Cardiac muscle cell (in vitro differentiated cells and primary cell): ENCODE measurements around the gene NSRP1. TPM values are rescaled to one million over a fixed set of nuclear protein-coding genes. Genes with fewer than 3 reads are reported as not detected.
"Not testable (repeated sequence)": the region's sequence is repeated elsewhere in the genome, so short reads cannot be mapped to it uniquely, and the experiment has no call there.

Experiments used
- DNase-seq, 2 donors: peaks; one replicate each; pipeline versions ENCODE4 v3.0.0 to v3.0.0-alpha.2; 2010 to 2017; ENCODE audit warnings: low read depth in 1 of 2, low spot score in 1 of 2
- H3K27ac ChIP-seq: fragments of 200-600 bp; sonication (generic); 2 replicates; pipeline ENCODE4 v1.5.1; 2016
- H3K27me3 ChIP-seq: fragments of 200-600 bp; sonication (generic); 2 replicates; pipeline ENCODE4 v1.6.0; 2016; ENCODE audit warnings: control low read depth
- H3K36me3 ChIP-seq: fragments of 200-600 bp; sonication (generic); 2 replicates; pipeline ENCODE4 v1.5.1; 2016; ENCODE audit warnings: control low read depth
- H3K4me1 ChIP-seq: fragments of 200-600 bp; sonication (generic); 2 replicates; pipeline ENCODE4 v1.8.1; 2017; ENCODE audit warnings: low read depth, mild to moderate bottlenecking, mixed run types
- H3K4me3 ChIP-seq: fragments of 200-600 bp; sonication (generic); 2 replicates; pipeline ENCODE4 v1.5.1; 2016; ENCODE audit warnings: mild to moderate bottlenecking
- H3K9me3 ChIP-seq: fragments of 200-600 bp; sonication (generic); 2 replicates; pipeline ENCODE4 v1.5.1; 2017; ENCODE audit warnings: low read depth, mild to moderate bottlenecking, control low read depth
- CTCF ChIP-seq: IDR thresholded peaks from 2 replicates; pipeline ENCODE4 v1.5.1; 2012; ENCODE audit warnings: low read depth, mild to moderate bottlenecking, low read length
- polyA plus RNA-seq: library from polyadenylated mRNA; unstranded; fragments of >200 nt; fragmentation: Nextera tagmentation; extraction: Ambion mirVana; gene quantifications from 2 replicates; pipeline ENCODE4 v1.2.1, GENCODE V29; 2016
- total RNA-seq: library from RNA; depleted of rRNA; stranded (reverse); fragments of >200 nt; gene quantifications from 2 replicates; pipeline ENCODE4 v1.2.3, GENCODE V29; 2016

The NSRP1 gene
- total and polyA plus RNA-seq, 2 experiments from 2014 or later = 14.6 to 29.1 TPM

- no peak for DNase-seq
These were observed 3.8 kb upstream of the NSRP1 start for GRCh38 chr17:30112794-30113193.

GRCh38 chr17:30113213-30113612 is 3.4 kb upstream of the NSRP1 start:
- Histone ChIP-seq H3K4me3 (no peak overlapping the region), H3K36me3 (no peaks in the 10 kb centered on the region), H3K27ac (no peak overlapping the region), H3K9me3 (no peaks in the 10 kb centered on the region), H3K4me1 (peaks cover 7% of the 10 kb centered on the region), H3K27me3 (no peaks in the 10 kb centered on the region)
- no peak for TF ChIP-seq CTCF
- no peak for DNase-seq

More at GRCh38 chr17:30112794-30113193, 3.8 kb upstream of the NSRP1 start:
- Histone ChIP-seq H3K4me1 (peaks cover 2% of the 10 kb centered on the region), H3K27me3 (no peaks in the 10 kb centered on the region), H3K4me3 (no peak overlapping the region), H3K27ac (no peak overlapping the region), H3K9me3 (no peaks in the 10 kb centered on the region), H3K36me3 (no peaks in the 10 kb centered on the region)
- no peak for TF ChIP-seq CTCF

DNA sequence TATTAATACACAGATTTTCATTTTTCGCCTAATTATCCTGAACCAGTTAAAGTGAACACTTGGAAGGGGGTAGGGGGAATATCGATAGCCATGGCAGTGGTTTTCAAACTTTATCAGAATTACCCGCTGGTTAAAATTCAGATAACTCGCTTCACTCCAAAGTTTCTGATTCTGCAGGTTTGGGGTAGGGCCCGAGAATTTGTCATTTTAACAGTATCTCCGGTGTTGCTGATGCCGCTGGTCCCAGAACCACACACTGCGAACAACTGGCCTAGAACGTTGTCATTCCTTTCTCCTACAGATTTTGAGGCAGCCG is 313 bp upstream of the NSRP1 start:
- Histone ChIP-seq H3K27ac (peak overlapping the region; percentile 93), H3K36me3 (peaks cover 8% of the 10 kb centered on the region), H3K4me3 (peak overlapping the region; percentile 71), H3K9me3 (no peaks in the 10 kb centered on the region), H3K4me1 (peaks cover 7% of the 10 kb centered on the region), H3K27me3 (no peaks in the 10 kb centered on the region)
- no peak for DNase-seq
- no peak for TF ChIP-seq CTCF

DNA sequence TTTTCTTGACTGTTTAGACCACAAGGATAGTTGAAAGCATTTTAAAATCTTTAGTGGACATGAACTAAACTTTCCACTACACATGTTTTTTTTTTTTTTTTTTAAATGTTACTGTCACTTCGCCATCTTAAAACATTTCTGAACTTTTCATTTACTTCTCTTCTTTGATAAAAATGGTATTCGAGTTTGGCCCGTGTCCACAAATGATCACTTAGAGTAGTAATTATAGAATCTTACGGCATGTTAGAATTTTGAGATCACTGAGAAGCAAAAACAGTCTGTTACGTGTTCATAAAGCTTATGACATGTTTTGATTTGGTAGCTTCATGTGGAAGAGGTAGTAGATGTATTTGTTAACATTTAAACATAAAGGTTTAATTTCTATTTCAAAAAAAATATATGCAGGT is 1.1 kb downstream of the NSRP1 start:
- no peak for TF ChIP-seq CTCF
- peaks cover 8% of the 10 kb centered on the region for H3K36me3 ChIP-seq
- peaks cover 7% of the 10 kb centered on the region for H3K4me1 ChIP-seq
- H3K27me3 ChIP-seq = no peaks in the 10 kb centered on the region
- no peaks in the 10 kb centered on the region for H3K9me3 ChIP-seq
- DNase-seq = peak in 1 of 2 donors; percentile 17
- H3K27ac ChIP-seq = peak overlapping the region; percentile 93
- peak overlapping the region; percentile 71 for H3K4me3 ChIP-seq

DNA sequence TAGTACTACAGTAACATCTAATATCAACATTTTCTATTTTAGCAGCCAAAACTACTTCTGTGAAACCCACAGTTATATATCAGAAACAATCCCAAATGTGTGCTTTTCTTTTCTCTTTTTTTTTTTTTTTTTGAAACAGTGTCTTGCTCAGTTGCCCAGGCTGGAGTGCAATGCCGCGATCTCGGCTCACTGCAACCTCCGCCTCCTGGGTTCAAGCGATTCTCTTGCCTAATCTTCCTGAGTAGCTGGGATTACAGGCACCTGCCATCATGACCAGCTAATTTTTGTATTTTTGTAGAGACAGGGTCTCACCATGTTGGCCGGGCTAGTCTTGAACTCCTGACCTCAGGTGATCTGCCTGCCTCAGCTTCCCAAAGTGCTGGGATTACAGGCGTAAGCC is 2.0 kb downstream of the NSRP1 start:
- not testable (repeated sequence) for H3K9me3 ChIP-seq, H3K4me3 ChIP-seq, H3K27ac ChIP-seq, DNase-seq, H3K4me1 ChIP-seq, H3K27me3 ChIP-seq, H3K36me3 ChIP-seq

DNA sequence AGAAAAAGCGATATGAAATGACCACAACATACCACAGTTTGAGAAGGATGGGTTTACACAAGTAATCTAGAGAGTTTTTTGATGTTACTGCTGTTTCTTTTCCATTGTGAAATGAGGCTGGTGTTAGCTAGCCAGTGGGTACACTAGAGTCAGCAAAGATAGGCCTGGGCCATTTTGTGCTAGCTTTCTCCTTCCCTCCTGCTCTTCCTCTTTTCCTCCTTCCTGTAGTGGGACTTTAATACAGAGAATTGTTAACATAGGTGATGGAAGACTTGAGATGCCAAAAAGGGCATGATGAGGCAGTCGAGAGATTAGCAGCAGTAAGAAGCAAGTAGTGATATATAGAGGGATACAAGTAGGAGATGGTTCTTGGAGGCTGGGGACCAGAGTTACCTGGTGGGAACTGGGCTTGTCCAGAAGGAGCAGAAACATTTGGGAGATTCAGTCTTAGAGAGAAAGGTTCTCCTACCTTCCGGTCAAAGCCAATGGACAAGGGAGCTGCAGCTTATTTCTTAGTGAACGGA is 7.7 kb downstream of the NSRP1 start:
- no peak for DNase-seq
- H3K36me3 ChIP-seq = peaks cover 16% of the 10 kb centered on the region
- no peaks in the 10 kb centered on the region for H3K27me3 ChIP-seq
- H3K4me3 ChIP-seq = no peak overlapping the region
- peak overlapping the region; percentile 52 for H3K27ac ChIP-seq
- no peaks in the 10 kb centered on the region for H3K4me1 ChIP-seq
- no peaks in the 10 kb centered on the region for H3K9me3 ChIP-seq
- TF ChIP-seq CTCF = no peak
